Panc1 (cell line): Measurements from ENCODE around the gene ZNF653. TPM values are rescaled to one million over a fixed set of nuclear protein-coding genes. Genes with fewer than 3 reads are reported as not detected.

ENCODE experiments used
- ATAC-seq: fragments of 200-7000 bp; cut with Tn5 transposase; 2 replicates; pipeline ENCODE4 v1.9.1; 2020; ENCODE audit warnings: mild to moderate bottlenecking, moderate library complexity
- BruUV-seq: library from RNA; stranded (reverse); fragments of 400-500 nt; replicated peaks from 2 replicates; lab custom pipeline; 2021; lab: Mats Ljungman, UMichigan
- CTCF ChIA-PET: fragments of 300-600 bp; sonication (Branson Sonifier 250); formaldehyde crosslinking; loops from one replicate; lab custom pipeline; 2022; ENCODE audit warnings: antibody characterized with exemption; lab: Charles Lee
- POLR2A ChIA-PET: fragments of 300-600 bp; sonication (Branson Sonifier 250); formaldehyde crosslinking; loops from one replicate; lab custom pipeline; 2022; ENCODE audit warnings: antibody characterized with exemption; lab: Charles Lee
- DNase-seq: peaks from one replicate; pipeline ENCODE4 v3.0.0-alpha.2; 2010; ENCODE audit warnings: low read depth, low spot score
- H3K27ac ChIP-seq: 2 replicates; pipeline ENCODE4 v1.5.1; 2011; ENCODE audit warnings: mild to moderate bottlenecking, low read length, inconsistent platforms
- H3K27me3 ChIP-seq: fragments of 200-500 bp; sonication (Bioruptor generic); 2 replicates; pipeline ENCODE4 v1.6.0; 2014; ENCODE audit warnings: low read length, inconsistent platforms; ENCODE audit not compliant: control insufficient read depth, insufficient read depth
- H3K36me3 ChIP-seq: fragments of 200-500 bp; sonication (Bioruptor generic); 2 replicates; pipeline ENCODE4 v1.5.1; 2014; ENCODE audit warnings: inconsistent platforms, mild to moderate bottlenecking, low read length, moderate library complexity; ENCODE audit not compliant: control insufficient read depth, insufficient read depth
- H3K4me1 ChIP-seq: 2 replicates; pipeline ENCODE4 v1.5.1; 2011; ENCODE audit warnings: inconsistent platforms, mild to moderate bottlenecking, low read length, moderate library complexity; ENCODE audit not compliant: control insufficient read depth, insufficient read depth
- H3K4me3 ChIP-seq, 2 experiments: 2 replicates each; pipeline ENCODE4 v1.5.1; 2011 to 2012; ENCODE audit warnings: low read depth in 2 of 2, low read length in 2 of 2, mild to moderate bottlenecking in 2 of 2, inconsistent platforms in 1 of 2, moderate library complexity in 1 of 2
- H3K9me3 ChIP-seq: fragments of 200-500 bp; sonication (Bioruptor generic); 2 replicates; pipeline ENCODE4 v1.5.1; 2014; ENCODE audit warnings: low read depth, mild to moderate bottlenecking, inconsistent platforms, low read length, moderate library complexity; ENCODE audit not compliant: control insufficient read depth, insufficient read depth
- CTCF ChIP-seq: fragments of 450-650 bp; IDR thresholded peaks from 2 replicates; pipeline ENCODE4 v1.5.1; 2017; ENCODE audit warnings: mild to moderate bottlenecking
- POLR2AphosphoS5 ChIP-seq: IDR thresholded peaks from 2 replicates; pipeline ENCODE4 v1.6.1; 2012; ENCODE audit warnings: mild to moderate bottlenecking, low read depth, low read length, moderate library complexity
- REST ChIP-seq, 2 experiments: IDR thresholded peaks; 2 replicates each; pipeline ENCODE4 v1.6.1; 2011 to 2012; ENCODE audit warnings: low read depth in 2 of 2, control low read depth in 1 of 2, low read length in 1 of 2, mild to moderate bottlenecking in 1 of 2, moderate library complexity in 1 of 2; ENCODE audit not compliant: insufficient read depth in 1 of 2
- SIN3A ChIP-seq: IDR thresholded peaks from 2 replicates; pipeline ENCODE4 v1.6.1; 2012; ENCODE audit warnings: low read depth, mild to moderate bottlenecking, low read length, moderate library complexity, borderline replicate concordance; ENCODE audit not compliant: insufficient read depth
- TCF7L2 ChIP-seq: IDR thresholded peaks from 2 replicates; pipeline ENCODE4 v1.6.1; 2011; ENCODE audit warnings: mild to moderate bottlenecking, low read depth, low read length, inconsistent platforms
- in situ Hi-C: cut with HindIII; loops from 2 replicates; pipeline ENCODE4 v1.10.0; 2016; ENCODE audit warnings: low sequenced_read_pairs, low pct_unique_long_range_greater_than_20kb
- intact Hi-C: fragments of 100-400 bp; cut with micrococcal nuclease; formaldehyde crosslinking; loops from one replicate; pipeline ENCODE4 v1.10.0; 2022; ENCODE audit not compliant: unreplicated experiment
- total RNA-seq: library from RNA; stranded (reverse); gene quantifications from one replicate; pipeline ENCODE4 v1.2.1, GENCODE V29; 2021; ENCODE audit not compliant: unreplicated experiment

The ZNF653 gene
- total RNA-seq, 1 experiment from 2014 or later = 10.4 TPM

GRCh38 chr19:11499220-11499726 lies 6.4 kb downstream of the ZNF653 start:
- Histone ChIP-seq H3K9me3 (no peaks in the 10 kb centered on the region), H3K27ac (no peak overlapping the region), H3K27me3 (no peaks in the 10 kb centered on the region), H3K4me1 (no peaks in the 10 kb centered on the region; the same call in 1 of the 2 replicates), H3K36me3 (no peaks in the 10 kb centered on the region), H3K4me3 (no peak overlapping the region)
- DNase-seq = no peak
- BruUV-seq = no TSS peak
- intact Hi-C loops (no loop called here), in situ Hi-C loops (no loop called here)
- no peak for TF ChIP-seq REST (IDR thresholded peaks at IDR 0.05; ENCODE audit: insufficient read depth in 1 of 2, low read depth in 2 of 2, low read length in 1 of 2)
- TF ChIP-seq POLR2AphosphoS5 = no peak
- TF ChIP-seq SIN3A = no peak
- TF ChIP-seq TCF7L2 = no peak
- TF ChIP-seq CTCF = no peak
- ChIA-PET POLR2A (no interaction called here), CTCF (no interaction called here)
- no peak for ATAC-seq

DNA sequence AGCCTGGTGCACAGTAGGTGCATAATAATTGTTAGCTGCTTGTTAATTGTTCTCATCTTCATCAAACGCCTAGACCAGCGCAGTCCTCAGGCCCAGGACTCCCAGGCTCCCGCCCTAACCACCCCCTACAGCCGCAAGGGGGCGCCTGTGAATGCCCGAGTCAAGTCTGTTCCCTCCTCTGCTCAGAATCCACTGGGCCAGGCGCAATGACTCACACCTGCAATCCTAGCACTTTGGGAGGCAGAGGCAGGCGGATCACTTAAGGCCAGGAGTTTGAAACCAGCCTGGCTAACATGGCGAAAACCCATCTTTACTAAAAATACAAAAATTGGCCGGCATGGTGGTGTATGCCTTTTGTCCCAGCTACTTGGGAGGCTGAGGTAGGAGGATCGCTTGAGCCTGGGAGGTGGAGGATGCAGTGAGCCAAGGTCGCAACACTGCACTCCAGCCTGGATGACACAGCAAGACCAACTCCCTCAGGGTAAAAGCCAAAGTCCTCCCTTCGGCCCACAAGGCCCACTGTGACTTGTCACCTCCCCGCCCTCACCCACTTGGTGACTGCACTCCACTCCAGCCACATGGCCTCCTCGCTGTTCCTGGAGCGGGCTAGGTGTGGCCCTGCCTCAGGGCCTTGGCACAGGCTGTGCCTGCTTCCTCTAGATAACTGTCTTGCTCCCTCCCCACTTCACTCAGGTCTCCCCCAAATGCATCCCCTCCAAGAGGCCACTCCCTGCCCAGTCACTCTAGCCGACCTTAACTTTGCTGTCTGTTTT lies 9.1 kb downstream of the ZNF653 start:
- Histone ChIP-seq H3K27ac (no peak overlapping the region), H3K4me1 (no peaks in the 10 kb centered on the region), H3K27me3 (no peaks in the 10 kb centered on the region), H3K36me3 (no peaks in the 10 kb centered on the region), H3K4me3 (no peak overlapping the region), H3K9me3 (no peaks in the 10 kb centered on the region)
- in situ Hi-C loops = no loop called here
- BruUV-seq = no TSS peak
- peak; percentile 96 for ATAC-seq
- DNase-seq = no peak
- intact Hi-C loops = no loop called here
- CTCF ChIA-PET = no interaction called here
- POLR2A ChIA-PET = no interaction called here
- no peak for TF ChIP-seq TCF7L2
- TF ChIP-seq SIN3A = no peak
- TF ChIP-seq POLR2AphosphoS5 = no peak
- no peak for TF ChIP-seq REST (IDR thresholded peaks at IDR 0.05; ENCODE audit: insufficient read depth in 1 of 2, low read depth in 2 of 2, low read length in 1 of 2)
- peak; percentile 87 for TF ChIP-seq CTCF
